AG20443 (cell line): Measurements from ENCODE around the gene SCAMP2.
"Not testable (repeated sequence)": the region's sequence is repeated elsewhere in the genome, so short reads cannot be mapped to it uniquely, and the experiment has no call there.

ENCODE experiments used
- DNase-seq: peaks from one replicate; pipeline ENCODE4 v3.0.0; 2012; ENCODE audit warnings: low spot score, mixed read lengths

Gene SCAMP2, protein sequence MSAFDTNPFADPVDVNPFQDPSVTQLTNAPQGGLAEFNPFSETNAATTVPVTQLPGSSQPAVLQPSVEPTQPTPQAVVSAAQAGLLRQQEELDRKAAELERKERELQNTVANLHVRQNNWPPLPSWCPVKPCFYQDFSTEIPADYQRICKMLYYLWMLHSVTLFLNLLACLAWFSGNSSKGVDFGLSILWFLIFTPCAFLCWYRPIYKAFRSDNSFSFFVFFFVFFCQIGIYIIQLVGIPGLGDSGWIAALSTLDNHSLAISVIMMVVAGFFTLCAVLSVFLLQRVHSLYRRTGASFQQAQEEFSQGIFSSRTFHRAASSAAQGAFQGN

DNA sequence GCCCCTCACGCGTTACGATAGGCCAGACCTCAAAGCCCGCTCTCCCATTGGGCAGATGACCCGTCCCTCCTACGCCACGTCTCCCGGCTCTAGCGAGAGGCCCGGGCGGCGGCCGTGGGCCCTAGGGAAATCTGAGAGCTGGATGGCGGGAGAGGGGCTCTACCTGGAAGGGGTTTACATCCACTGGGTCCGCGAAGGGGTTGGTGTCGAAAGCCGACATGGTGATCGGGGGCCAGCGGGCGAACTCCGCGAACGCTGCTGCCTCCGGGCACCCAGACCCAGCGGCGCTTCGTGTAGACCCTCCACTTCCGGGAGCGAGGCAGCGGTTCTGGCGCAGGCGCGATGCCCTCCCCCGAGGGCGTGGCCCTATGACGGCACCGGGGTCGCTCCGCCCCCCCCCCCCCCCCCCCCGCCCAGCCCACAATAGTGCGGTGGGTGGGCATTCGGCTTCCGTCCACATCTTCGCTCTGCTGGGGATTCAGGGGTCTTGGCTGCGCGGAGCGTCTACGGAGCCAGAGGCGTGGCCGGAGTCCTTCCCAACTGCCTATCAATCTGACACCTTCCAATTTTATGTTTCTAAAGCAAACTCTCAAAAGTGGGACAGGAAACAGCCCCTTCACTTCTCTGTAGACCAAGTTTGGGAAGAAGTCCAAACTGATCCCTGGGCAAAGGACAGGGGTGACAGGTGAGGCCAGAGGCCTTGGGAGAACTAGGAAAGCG lies at the start of gene SCAMP2:
TSS of gene SCAMP2 (minus strand) at position 330 of the 720 bp plus-strand sequence. CDS start at position 220, 110 bp downstream.
- peak; percentile 99 for DNase-seq

GRCh38 chr15:74920456-74920855 lies 47.3 kb upstream of the SCAMP2 start:
- DNase-seq: no peak

DNA sequence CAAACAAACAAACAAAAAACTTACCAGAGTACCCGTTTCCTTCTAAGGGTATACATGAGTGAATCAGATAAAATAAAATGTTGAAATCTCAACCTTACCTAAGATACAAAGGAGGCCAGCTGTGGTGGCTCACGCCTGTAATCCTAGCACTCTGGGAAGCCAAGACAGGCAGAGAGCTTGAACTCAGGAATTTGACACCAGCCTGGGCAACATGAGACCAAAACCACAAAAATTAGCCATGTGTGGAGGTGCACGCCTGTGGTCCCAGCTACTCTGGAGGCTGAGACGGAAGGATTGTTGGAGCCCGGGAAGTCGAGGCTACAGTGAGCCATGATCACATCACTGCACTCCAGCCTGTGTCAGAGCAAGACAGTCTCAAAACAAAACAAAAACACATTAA lies 44.5 kb upstream of the SCAMP2 start:
- no peak for DNase-seq

DNA sequence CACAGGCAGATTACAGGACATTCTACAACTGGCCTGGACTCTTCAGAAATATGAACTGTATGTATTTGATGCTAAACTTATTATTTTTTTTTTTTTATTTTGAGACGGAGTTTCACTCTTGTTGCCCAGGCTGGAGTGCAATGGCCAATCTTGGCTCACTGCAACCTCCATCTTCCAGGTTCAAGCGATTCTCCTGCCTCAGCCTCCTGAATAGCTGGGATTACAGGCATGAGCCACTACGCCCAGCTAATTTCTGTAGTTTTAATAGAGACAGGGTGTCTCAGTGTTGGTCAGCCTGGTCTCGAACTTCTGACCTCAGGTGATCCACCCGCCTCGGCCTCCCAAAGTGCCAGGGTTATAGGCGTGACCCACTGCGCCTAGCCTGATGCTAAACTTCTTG lies 40.6 kb upstream of the SCAMP2 start:
- not testable (repeated sequence) for DNase-seq

GRCh38 chr15:74913041-74913440 lies 39.9 kb upstream of the SCAMP2 start:
- no peak for DNase-seq

- no peak for DNase-seq
Measured at GRCh38 chr15:74908635-74909034, 35.5 kb upstream of the SCAMP2 start.

- no peak for DNase-seq
Measured at GRCh38 chr15:74907163-74907870, 34.2 kb upstream of the SCAMP2 start.

GRCh38 chr15:74906450-74907162 lies 33.4 kb upstream of the SCAMP2 start, which contains the start of gene FAM219B:
FAM219B (minus strand) TSS chr15:74906851; CDS start chr15:74906800, 51 bp downstream.
- DNase-seq: peak; percentile 99

GRCh38 chr15:74906067-74906449 lies 32.9 kb upstream of the SCAMP2 start:
- no peak for DNase-seq

- DNase-seq: no peak
Measured at GRCh38 chr15:74904190-74904805, 31.1 kb upstream of the SCAMP2 start.

GRCh38 chr15:74903676-74904075 lies 30.5 kb upstream of the SCAMP2 start:
- DNase-seq: no peak

- no peak for DNase-seq
Measured at GRCh38 chr15:74902295-74903075, 29.3 kb upstream of the SCAMP2 start.

- peak; percentile 84 for DNase-seq
Measured at GRCh38 chr15:74901612-74902063, 28.5 kb upstream of the SCAMP2 start.

GRCh38 chr15:74897300-74897701 lies 24.1 kb upstream of the SCAMP2 start:
- no peak for DNase-seq

DNA sequence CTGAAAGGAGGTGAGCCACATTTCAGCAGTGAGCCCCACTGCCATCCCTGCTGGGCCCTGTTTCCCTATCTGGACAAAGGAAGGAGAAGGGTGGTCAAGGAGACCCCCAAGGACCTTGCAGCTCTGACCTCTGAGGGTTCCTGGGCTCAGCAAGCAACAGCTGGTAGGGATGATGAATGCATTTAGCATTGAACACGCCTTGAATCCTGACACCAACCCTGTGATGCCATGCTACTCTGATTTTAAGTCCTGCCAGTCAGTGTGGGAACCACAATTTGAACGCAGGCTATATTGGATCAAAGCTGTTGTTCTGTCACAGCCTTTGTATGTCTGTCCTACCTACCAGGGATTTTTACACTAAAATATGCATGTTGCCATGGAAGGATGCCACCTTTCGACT lies 23.2 kb upstream of the SCAMP2 start:
- no peak for DNase-seq

GRCh38 chr15:74895830-74896229 lies 22.7 kb upstream of the SCAMP2 start:
- no peak for DNase-seq

DNA sequence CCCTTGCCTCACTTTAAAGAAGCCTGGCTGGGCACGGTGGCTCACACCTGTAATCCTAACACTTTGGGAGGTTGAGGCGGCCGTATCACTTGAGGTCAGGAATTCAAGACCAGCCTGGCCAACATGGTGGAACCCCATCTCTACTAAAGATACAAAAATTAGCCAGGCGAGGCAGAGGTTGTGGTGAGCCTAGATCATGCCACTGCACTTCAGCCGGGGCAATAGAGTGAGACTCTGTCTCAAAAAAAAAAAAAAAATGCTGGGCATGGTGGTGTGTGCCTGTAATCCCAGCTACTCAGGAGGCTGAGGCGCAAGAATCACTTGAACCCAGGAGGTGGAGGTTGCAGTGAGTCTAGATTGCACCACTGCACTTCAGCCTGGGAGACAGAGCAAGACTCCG lies 21.2 kb upstream of the SCAMP2 start:
- not testable (repeated sequence) for DNase-seq

DNA sequence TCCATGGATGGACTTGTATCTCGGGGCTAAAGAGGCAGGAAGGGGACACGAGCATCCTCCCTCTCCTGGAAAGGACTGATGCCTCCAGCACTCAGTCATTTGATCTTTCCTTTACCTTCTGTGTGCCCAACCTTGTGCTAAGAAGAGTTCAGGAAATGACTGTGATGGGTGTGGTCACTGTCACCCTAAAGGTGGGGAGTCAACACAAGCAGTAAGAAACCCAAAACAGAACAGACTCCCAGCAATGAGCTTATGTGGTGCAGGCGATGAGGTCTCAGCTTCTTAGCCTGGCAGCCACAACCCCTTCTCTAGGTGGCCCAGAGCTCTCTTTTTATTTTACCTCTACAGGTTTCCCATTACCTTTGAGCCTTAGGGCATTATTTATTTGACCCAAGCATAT lies 20.5 kb upstream of the SCAMP2 start:
- no peak for DNase-seq

GRCh38 chr15:74892931-74893330 lies 19.8 kb upstream of the SCAMP2 start:
- no peak for DNase-seq

DNA sequence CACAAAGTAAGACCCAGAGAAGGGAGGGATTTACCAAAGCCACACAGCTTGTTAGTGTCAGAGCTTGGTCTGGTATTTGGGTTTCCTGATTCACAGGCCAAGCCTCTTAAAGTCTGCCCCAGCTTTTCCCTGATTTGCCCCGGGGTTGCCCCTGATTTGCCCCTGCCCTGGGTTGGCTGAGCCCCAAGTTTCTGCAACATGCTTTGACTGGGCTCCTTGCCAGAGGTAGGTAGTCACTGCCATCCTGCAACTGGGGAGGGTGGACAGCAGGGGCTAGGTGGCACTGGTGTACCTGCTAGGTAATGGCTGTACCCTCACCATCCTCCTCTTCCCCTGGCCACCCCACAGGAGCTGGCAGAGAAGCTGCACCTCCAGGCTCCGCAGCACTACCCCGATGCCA lies 19.1 kb upstream of the SCAMP2 start:
- DNase-seq: no peak

GRCh38 chr15:74891469-74891868 lies 18.3 kb upstream of the SCAMP2 start:
- no peak for DNase-seq
